ENCODE data around the gene LDLRAD4. TPM values are rescaled to one million over a fixed set of nuclear protein-coding genes. Genes with fewer than 3 reads are reported as not detected.
A peak's percentile ranks its signal among the peaks of the same experiment; 100 is the strongest.

The LDLRAD4 gene
- total RNA-seq, 1 donor from 2014 or later = 4.3 TPM

DNA sequence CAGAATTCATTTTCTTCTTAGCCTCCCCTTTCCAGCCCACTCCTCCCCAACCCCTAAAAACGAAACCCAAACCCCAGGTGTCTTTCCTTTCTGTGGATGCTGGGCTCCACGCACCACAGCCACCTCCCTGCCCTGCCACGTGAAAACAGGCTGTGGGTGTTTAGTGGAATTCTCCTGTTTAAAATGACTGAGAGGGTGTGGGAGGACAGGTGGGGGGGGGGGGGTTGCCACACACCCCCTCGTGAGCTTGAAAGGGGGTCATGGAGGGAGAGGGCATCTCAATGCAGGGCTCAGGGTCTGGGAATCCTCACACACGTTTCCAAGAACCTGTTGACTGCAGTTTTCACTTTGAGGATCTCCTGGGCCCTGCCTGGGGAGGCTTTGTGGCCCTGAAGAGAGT, 397.5 kb downstream of the LDLRAD4 start:
- DNase-seq (ENCODE audit: low read depth) = no peak

DNA sequence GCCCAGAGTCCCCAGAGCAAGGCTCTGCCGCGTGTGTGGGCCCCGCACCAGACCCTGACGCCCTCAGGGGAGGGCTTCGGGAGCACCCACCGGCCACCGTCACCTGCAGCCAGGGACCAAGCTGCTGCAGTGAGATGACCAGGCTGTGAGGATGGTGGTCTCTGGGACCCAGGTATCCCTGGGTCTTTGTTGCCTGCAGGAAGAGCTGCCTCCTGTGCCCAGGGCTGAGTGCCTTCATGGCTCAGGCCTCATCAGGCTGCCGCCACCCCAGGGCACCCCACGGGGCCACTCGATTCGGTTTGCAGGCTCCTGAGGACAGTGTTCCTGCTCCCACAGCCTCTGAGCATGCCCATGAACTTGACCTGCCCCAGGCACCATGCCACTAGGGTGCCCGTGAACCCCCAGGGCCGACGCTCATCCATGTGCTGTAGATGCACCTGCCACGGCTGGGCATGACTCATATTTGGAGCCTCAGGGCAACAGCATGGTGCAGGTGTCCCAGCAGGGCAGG, 398.0 kb downstream of the LDLRAD4 start:
- DNase-seq (ENCODE audit: low read depth) = no peak

DNA sequence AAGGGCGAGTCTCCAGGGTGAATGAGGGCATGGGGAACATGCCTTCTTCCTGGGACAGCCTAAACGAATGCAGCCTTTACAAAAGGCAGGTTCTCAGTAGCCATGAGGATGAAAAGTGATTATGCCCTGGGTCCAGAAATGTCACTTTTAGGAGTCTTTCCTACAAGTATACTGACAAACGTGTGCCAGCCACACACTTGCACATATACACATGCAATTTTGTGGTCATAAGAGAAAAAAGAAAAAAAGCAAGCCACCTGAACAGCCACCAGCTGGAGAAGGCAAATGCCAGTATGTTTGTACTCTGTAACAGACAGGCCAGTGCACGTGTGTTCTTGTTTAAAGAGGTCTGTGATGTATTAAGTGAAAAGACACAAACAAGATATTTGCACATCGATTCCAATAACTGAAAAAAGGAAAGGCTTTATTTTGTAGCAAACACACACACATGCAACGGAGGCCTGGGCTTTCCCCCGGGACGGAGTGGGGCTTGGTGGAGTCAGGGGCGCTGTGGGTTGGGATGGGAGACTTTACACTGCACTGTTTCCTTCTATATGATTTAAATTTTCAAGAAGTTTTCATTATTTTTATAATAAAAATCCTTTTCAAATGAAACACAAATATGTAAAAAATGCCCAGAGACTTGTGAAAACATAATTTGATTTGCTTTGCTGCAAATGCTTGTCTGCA, 399.4 kb downstream of the LDLRAD4 start:
- no peak for DNase-seq (ENCODE audit: low read depth)

DNA sequence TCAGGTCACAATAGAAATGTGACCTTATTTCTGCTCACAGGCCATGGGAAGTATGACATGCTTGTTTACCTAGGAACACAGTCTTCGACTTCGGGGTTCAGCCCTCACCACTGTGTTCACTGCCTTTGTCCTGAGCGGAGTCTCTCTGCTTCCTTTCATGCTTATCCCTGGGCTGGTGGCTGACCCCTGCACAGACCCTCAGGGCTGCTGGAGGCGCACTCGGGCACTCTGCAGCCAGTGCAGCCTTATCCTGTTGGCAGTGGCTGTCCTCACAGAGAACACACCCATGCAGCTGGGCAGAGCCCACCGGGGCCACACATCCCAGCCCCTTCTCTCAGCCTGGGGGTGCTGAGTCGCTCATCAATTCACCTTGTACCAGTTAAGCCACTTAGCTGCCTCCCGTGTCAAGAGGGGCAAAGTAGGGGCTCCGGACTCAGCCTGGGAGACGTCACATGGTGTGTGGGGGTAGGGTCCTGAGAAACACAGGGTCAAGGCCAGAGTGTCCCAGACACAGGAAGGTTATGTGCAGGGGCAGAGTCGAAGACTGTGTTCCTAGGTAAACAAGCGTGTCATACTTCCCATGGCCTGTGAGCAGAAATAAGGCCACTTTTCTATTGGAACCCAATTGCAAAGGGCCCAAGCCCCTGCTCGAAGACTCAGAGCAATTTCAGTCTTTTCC, 400.3 kb downstream of the LDLRAD4 start:
- DNase-seq (ENCODE audit: low read depth) = no peak

- DNase-seq (ENCODE audit: low read depth) = no peak
Observed at GRCh38 chr18:13619505-13620205, 401.1 kb downstream of the LDLRAD4 start.

- DNase-seq (ENCODE audit: low read depth) = no peak
Observed at GRCh38 chr18:13620206-13620672, 401.7 kb downstream of the LDLRAD4 start.

GRCh38 chr18:13620818-13621445, 402.4 kb downstream of the LDLRAD4 start:
- DNase-seq (ENCODE audit: low read depth) = no peak

- no peak for DNase-seq (ENCODE audit: low read depth)
Observed at GRCh38 chr18:13621446-13621849, 402.9 kb downstream of the LDLRAD4 start.

GRCh38 chr18:13621886-13622619, 403.5 kb downstream of the LDLRAD4 start:
- no peak for DNase-seq (ENCODE audit: low read depth)

DNA sequence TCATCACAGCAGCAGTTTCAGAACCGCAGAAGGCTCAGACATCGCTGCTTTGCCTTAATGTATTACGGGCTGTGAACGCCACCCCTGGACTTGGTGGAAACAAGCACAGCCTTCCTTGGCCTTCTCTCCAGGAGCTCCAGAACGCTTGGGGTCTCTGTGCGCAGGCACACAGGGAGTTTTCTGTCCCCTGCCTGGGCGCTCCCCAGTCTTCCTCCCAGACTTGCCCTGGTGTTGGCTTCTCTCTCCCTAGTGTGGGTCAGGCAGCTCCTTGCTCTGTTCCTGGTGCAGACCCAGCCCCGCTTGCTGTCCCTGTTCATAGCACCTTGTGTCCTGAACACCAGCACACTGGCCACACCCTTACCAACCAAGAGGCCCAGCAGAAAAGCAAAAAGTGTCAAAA, 404.2 kb downstream of the LDLRAD4 start:
- no peak for DNase-seq (ENCODE audit: low read depth)

GRCh38 chr18:13623348-13623747, 404.8 kb downstream of the LDLRAD4 start:
- no peak for DNase-seq (ENCODE audit: low read depth)

DNA sequence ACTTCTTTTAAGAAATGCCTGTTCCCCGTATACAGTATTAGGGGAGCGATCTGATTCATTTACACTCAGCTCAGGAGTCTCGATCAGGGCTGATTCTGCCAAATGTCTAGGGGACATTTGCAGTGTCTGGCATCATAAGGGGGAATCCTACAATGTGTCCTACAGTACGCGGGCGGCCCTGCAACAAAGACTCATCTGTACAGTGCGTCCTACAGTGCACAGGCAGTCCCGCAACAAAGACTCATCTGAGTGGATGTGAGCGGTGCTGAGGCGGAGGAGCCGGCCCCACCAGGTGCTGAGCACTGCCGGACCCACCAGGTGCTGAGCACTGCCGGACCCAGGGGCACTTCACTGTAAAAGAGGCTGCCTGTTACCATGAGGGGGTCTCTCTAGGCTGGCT, 405.3 kb downstream of the LDLRAD4 start:
- DNase-seq (ENCODE audit: low read depth) = no peak

DNA sequence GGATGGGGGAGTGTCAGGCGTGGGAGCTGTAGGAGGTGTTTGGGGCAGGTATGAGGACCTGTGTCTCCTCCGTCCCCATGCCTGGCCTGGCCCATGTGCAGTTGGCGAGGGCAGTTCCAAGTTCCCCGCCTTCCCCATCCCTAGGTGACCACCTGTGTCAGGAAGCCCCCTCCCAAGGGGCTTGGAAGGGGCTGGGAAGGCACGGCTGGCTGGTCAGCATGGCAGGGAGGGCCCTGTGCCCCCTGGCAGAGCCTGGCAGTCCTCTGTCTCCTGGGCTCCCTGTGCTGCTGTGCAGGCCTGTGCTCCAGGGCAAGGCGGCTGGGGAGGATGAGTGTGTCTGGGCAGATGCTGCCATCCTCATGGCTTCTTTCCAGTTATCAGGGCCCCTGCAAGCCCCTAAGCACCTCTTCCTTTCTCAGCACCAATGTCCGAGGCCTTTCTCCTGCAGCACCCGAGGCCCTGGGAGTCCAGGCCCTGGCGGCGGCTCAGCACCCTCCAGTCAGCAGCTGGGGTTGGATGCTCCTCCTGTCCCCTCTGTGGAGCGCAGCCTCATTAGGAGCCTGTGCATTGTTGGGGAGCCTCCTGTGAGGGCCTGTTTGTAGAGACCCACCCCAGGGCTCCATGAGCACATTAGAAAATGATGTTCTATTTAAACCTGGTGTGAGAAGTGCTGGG, 406.1 kb downstream of the LDLRAD4 start:
- DNase-seq (ENCODE audit: low read depth) = no peak

DNA sequence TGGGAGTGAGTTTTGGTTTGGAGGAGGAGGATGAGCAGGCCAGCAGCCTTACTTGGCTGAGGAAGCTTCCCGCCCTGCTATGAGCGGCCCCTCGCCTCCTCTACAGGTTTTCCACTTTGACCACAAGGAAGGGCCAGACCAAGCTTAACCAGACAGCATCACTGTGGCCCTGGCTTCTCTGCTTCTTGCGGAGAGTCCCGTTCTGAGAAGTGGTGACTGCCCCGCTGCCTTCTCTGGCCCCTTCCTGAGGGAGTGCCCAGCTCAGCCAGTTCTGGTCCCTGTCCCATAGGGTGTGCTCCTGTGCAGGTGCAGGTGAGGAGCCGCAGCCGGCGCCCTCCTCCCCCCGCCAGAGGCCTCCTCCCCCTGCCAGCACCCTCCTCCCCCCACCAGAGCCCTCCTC, 406.8 kb downstream of the LDLRAD4 start:
- no peak for DNase-seq (ENCODE audit: low read depth)

DNA sequence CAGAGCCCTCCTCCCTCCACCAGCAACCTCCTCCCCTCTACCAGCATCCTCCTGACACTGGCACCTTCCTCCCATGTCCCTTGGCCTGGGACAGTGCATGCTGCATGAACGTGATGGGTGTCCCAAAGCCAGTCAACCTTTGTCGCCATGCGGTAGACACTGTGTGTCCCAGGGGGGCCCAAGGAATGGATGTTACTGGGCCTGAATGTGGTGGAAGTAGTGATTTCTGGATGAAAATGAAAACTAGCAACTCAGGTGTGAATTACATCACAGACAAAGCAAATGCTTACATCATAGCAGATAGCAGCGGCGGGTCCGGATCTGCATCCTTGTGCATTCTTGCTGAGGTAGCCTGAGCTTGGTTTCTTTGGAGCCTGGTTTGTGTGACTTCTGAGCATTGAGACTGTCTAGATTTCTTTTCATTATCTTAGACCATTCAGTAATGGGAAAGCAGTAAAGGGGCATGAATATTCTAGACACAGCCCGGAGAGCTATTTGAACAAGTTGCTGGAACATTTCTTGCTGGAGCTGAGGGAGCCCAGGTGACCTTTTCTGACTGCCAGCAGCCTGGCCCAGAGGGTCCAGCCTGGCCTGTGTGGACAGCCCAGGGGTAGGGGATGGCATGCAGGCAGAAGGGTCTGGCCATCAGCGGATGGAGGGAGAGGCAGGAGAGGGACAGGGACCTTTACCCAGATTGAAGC, 407.4 kb downstream of the LDLRAD4 start:
- no peak for DNase-seq (ENCODE audit: low read depth)

DNA sequence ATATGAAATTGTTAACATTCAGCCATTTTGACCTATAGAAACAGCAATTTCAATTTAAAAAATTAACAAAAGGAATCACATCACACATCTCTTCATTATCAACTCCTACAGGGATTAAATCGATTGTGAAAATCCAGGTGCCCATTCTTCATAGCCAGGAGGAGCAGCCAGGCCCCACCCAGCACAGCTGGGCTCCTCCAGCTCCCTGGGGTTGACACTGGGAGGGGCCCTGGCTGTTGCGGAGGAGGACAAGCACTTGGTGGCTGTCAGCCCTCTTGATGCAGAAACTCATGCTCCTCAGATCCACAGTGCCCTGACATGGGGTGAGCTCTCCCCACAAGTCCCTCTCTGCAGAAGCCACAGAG, 408.0 kb downstream of the LDLRAD4 start:
- DNase-seq (ENCODE audit: low read depth) = no peak

DNA sequence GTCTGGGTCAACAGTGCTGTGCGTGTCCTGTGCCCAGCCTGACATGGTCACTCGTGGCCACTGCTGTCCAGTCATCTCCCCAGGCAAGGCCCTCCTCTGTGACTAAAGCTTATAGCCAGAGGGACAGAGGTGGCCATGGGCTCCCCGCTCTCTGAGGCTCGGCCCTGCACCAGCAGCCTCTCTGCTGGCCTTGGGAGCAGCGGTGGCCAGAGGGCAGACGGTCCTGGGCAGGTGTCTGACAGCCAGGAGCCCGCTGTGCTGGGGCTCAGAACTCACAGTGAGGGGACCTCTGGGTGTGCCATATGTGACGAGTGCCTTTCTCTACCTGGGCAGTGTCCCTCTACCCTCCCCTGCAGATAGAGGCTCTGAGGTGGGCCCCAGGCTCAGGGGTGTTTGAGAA, 409.1 kb downstream of the LDLRAD4 start:
- DNase-seq (ENCODE audit: low read depth) = no peak

DNA sequence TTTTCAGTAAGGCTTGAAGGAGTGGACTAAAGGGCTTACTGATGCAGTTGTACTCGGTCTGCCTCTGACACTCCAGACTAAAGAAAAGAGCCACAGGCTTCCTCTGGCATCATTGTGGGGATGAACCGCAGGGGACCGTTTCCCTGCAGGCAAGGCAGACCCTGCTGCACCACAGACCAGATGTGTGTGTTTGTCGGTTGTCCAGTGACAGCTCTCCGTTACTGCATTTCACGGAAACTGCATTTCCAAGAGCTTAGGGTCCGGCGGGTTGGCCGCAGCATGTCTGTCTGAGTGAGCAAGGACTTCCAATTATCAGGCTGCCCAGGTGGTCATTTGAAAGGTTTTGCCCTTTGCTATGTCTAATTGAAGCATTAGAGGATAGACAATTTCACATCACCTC, 409.7 kb downstream of the LDLRAD4 start:
- no peak for DNase-seq (ENCODE audit: low read depth)

- DNase-seq (ENCODE audit: low read depth) = peak; percentile 38
Observed at GRCh38 chr18:13629841-13630715, 411.5 kb downstream of the LDLRAD4 start.

Data from renal cortical epithelial cell (primary cell).